K562 (cell line): Measurements from ENCODE around the gene PTPRR. TPM values are rescaled to one million over a fixed set of nuclear protein-coding genes. Genes with fewer than 3 reads are reported as not detected.

Source experiments
- ATAC-seq: fragments of 200-7000 bp; cut with Tn5 transposase; 3 replicates; pipeline ENCODE4 v1.9.1; 2020; ENCODE audit warnings: moderate library complexity
- BruUV-seq: library from RNA; stranded (reverse); fragments of 400-500 nt; replicated peaks from 2 replicates; lab custom pipeline; 2021; lab: Mats Ljungman, UMichigan
- CTCF ChIA-PET: fragments of 300-600 bp; formaldehyde crosslinking; extraction: SDS; loops from one replicate; lab custom pipeline; 2021; ENCODE audit warnings: low intra/inter-chr PET ratio; lab: Yijun Ruan, JAX
- POLR2A ChIA-PET: fragments of 300-600, 350-650 bp; sonication (Branson Sonifier 250); formaldehyde crosslinking; extraction: SDS; loops from one replicate; lab custom pipeline; 2021; ENCODE audit warnings: antibody characterized with exemption, inconsistent platforms; lab: Yijun Ruan, JAX
- DNase-seq, 4 experiments: peaks; one replicate each; pipeline versions ENCODE4 v3.0.0 to v3.0.0-alpha.2; 2011 to 2018; ENCODE audit warnings: low spot score in 3 of 4, mixed read lengths in 3 of 4; ENCODE audit errors: extremely low read depth in 1 of 4
- FAIRE-seq: peaks from 2 replicates; lab custom pipeline; 2011; peaks lifted over from hg19 to GRCh38; lab: Jason Lieb, UNC
- H2AFZ ChIP-seq: 2 replicates; pipeline ENCODE4 v1.6.0; 2011; ENCODE audit warnings: low read depth, low read length, control low read depth, inconsistent platforms
- H3K27ac ChIP-seq: fragments of 200-600 bp; 3 replicates; pipeline ENCODE4 v1.8.0; 2011; ENCODE audit warnings: low read depth, mild to moderate bottlenecking, control low read depth, inconsistent platforms, low read length, moderate library complexity, mixed read lengths; ENCODE audit errors: extremely low read depth
- H3K27me3 ChIP-seq, 2 experiments: fragments of 300-600 bp in 1 of 2; 2 replicates in 1 of 2; 3 replicates in 1 of 2; pipeline versions ENCODE4 v1.6.0 to v1.8.0; 2011; ENCODE audit warnings: inconsistent platforms in 2 of 2, low read length in 2 of 2, mild to moderate bottlenecking in 1 of 2, mixed read lengths in 1 of 2, moderate library complexity in 1 of 2; ENCODE audit not compliant: control insufficient read depth in 2 of 2, insufficient read depth in 2 of 2
- H3K36me3 ChIP-seq: fragments of 300-600 bp; 3 replicates; pipeline ENCODE4 v1.8.0; 2011; ENCODE audit warnings: mild to moderate bottlenecking, low read length, inconsistent platforms; ENCODE audit not compliant: control insufficient read depth, insufficient read depth
- H3K4me1 ChIP-seq, 2 experiments: fragments of 200-600 bp in 1 of 2; replicated peaks in 1 of 2; 2 replicates in 1 of 2; 3 replicates in 1 of 2; pipeline versions ENCODE4 v1.5.1 to v1.8.0; 2011; ENCODE audit warnings: inconsistent platforms in 2 of 2, low read length in 2 of 2, mild to moderate bottlenecking in 1 of 2, mixed read lengths in 1 of 2, moderate library complexity in 1 of 2; ENCODE audit not compliant: control insufficient read depth in 2 of 2, insufficient read depth in 2 of 2
- H3K4me2 ChIP-seq: 2 replicates; pipeline ENCODE4 v1.6.1; 2011; ENCODE audit warnings: low read length, control low read depth, inconsistent platforms, mixed read lengths; ENCODE audit not compliant: insufficient read depth
- H3K4me3 ChIP-seq: fragments of 200-600 bp; sonication (generic), shearing (Covaris generic); 2 replicates; pipeline ENCODE4 v1.5.1; 2016; ENCODE audit warnings: control low read depth, inconsistent platforms
- H3K79me2 ChIP-seq: fragments of 200-600 bp; 3 replicates; pipeline ENCODE4 v1.8.0; 2011; ENCODE audit warnings: low read length, inconsistent platforms; ENCODE audit not compliant: control insufficient read depth, insufficient read depth
- H3K9ac ChIP-seq, 2 experiments: 2 replicates each; pipeline versions ENCODE4 v1.6.0 to v1.6.1; 2011; ENCODE audit warnings: low read depth in 2 of 2, low read length in 2 of 2, control low read depth in 1 of 2, inconsistent platforms in 1 of 2, mild to moderate bottlenecking in 1 of 2, mixed read lengths in 1 of 2; ENCODE audit not compliant: insufficient read depth in 1 of 2
- H3K9me1 ChIP-seq: one replicate; pipeline ENCODE4 v1.6.0; 2011; ENCODE audit warnings: inconsistent platforms, mild to moderate bottlenecking, low read length, moderate library complexity; ENCODE audit not compliant: control insufficient read depth, insufficient read depth
- H3K9me3 ChIP-seq: replicated peaks from 2 replicates; pipeline ENCODE4 v1.5.1; 2011; ENCODE audit warnings: low read depth, low read length, inconsistent platforms; ENCODE audit not compliant: control insufficient read depth, insufficient read depth
- H4K20me1 ChIP-seq: replicated peaks from 2 replicates; pipeline ENCODE4 v1.6.1; 2011; ENCODE audit warnings: low read length, inconsistent platforms, mixed read lengths; ENCODE audit not compliant: control insufficient read depth, insufficient read depth
- ATF2 ChIP-seq: sonication (generic); formaldehyde crosslinking; IDR thresholded peaks from 2 replicates; pipeline ENCODE4 v1.8.1; 2022; ENCODE audit warnings: missing genetic modification reagents
- ELF1 ChIP-seq: fragments of 200-800 bp; sonication (Bioruptor generic); IDR thresholded peaks from 2 replicates; pipeline ENCODE4 v1.6.1; 2016; ENCODE audit warnings: missing genetic modification characterization, missing compliant biosample characterization
- GABPB2 ChIP-seq: fragments of 250-450 bp; sonication (Bioruptor Pico); conservative IDR thresholded peaks from 2 replicates; pipeline ENCODE4 v1.5.1; 2021; ENCODE audit warnings: mild to moderate bottlenecking
- GTF3C2 ChIP-seq: IDR thresholded peaks from 3 replicates; pipeline ENCODE4 v1.6.1; 2011; ENCODE audit warnings: borderline replicate concordance, mild to moderate bottlenecking, moderate library complexity; ENCODE audit not compliant: insufficient read length; ENCODE audit errors: extremely low read depth
- KLF1 ChIP-seq: fragments of 450-650 bp; IDR thresholded peaks from 2 replicates; pipeline ENCODE4 v1.6.1; 2016; ENCODE audit warnings: missing genetic modification characterization, missing compliant biosample characterization
- RBM34 ChIP-seq: fragments of 200-400 bp; formaldehyde crosslinking; IDR thresholded peaks from 2 replicates; pipeline ENCODE4 v1.6.1; 2018; ENCODE audit warnings: low read length, borderline replicate concordance; ENCODE audit not compliant: insufficient read depth
- TEAD4 ChIP-seq, 2 experiments: sonication (generic) in 1 of 2; formaldehyde crosslinking in 1 of 2; IDR thresholded peaks; 2 replicates each; pipeline versions ENCODE4 v1.6.1 to v1.8.0; 2012 to 2022; ENCODE audit warnings: borderline replicate concordance in 1 of 2, inconsistent platforms in 1 of 2, low read length in 1 of 2, mild to moderate bottlenecking in 1 of 2, missing genetic modification reagents in 1 of 2
- ZNF436 ChIP-seq: fragments of 250-450, 450-650 bp; sonication (Bioruptor Pico); formaldehyde crosslinking; IDR thresholded peaks from 2 replicates; pipeline ENCODE4 v1.7.0; 2020; ENCODE audit warnings: mild to moderate bottlenecking
- ZSCAN29 ChIP-seq: fragments of 450-650 bp; IDR thresholded peaks from 2 replicates; pipeline ENCODE4 v1.6.1; 2017
- WGBS: fragments of 100-300 bp; shearing (Covaris generic); methylation state at CpG from one replicate; pipeline ENCODE4 v1.1.6; 2016; ENCODE audit warnings: low coverage, mixed read lengths; ENCODE audit not compliant: insufficient coverage; ENCODE audit errors: missing lambda C conversion rate; 5-methylcytosine and 5-hydroxymethylcytosine counted together
- in situ Hi-C: fragments of 300-500 bp; cut with MboI; formaldehyde crosslinking; loops from 4 replicates; pipeline ENCODE4 v1.15.0; 2018; ENCODE audit warnings: inconsistent platforms, mixed read lengths
- intact Hi-C: fragments of 100-400 bp; cut with micrococcal nuclease; formaldehyde crosslinking; loops from 2 replicates; pipeline ENCODE4 v1.14.2; 2022
- polyA plus RNA-seq, 8 experiments: library from polyadenylated mRNA; depleted of rRNA in 4 of 8; stranded (reverse) in 5 of 8; unstranded in 3 of 8; fragments of >200 nt; fragmentation: Nextera tagmentation in 2 of 8; fragmentation: Illumina TruSeq in 1 of 8; extraction: Ambion mirVana in 2 of 8; extraction: Trizol in 1 of 8; gene quantifications; 2 replicates each; pipeline versions ENCODE4 v1.2.1 to v1.2.3, GENCODE V29; 2011 to 2014; ENCODE audit warnings: inconsistent platforms in 1 of 8, missing spikeins in 1 of 8
- total RNA-seq, 7 experiments: library from RNA; depleted of rRNA in 6 of 7; stranded (reverse); fragments of >200 nt in 6 of 7; fragmentation: Illumina TruSeq in 2 of 7; extraction: Trizol in 2 of 7; gene quantifications; 2 replicates each; pipeline versions ENCODE4 v1.2.1 to v1.2.3, GENCODE V29; 2011 to 2021; ENCODE audit warnings: low replicate concordance in 1 of 7
- TF ChIP-seq, protein P1 (sequence below): fragments of 450-650 bp; conservative IDR thresholded peaks from 2 replicates; pipeline ENCODE4 v1.6.1; 2016; ENCODE audit warnings: missing genetic modification characterization, low read depth, mild to moderate bottlenecking, missing compliant biosample characterization, moderate library complexity
- TF ChIP-seq, protein P2 (sequence below): fragments of 250-450 bp; sonication (Bioruptor Pico); IDR thresholded peaks from 2 replicates; pipeline ENCODE4 v1.5.0; 2022; ENCODE audit warnings: mild to moderate bottlenecking
- TF ChIP-seq, protein P3 (sequence below), 2 experiments: fragments of 250-450 bp in 1 of 2; fragments of 450-650 bp in 1 of 2; sonication (Bioruptor Pico) in 1 of 2; IDR thresholded peaks; 2 replicates each; pipeline versions ENCODE4 v1.6.1 to v1.8.0; 2016 to 2021; ENCODE audit warnings: mild to moderate bottlenecking in 2 of 2, moderate library complexity in 2 of 2, missing compliant biosample characterization in 1 of 2, missing genetic modification characterization in 1 of 2

PTPRR gene
- total and polyA plus RNA-seq, 9 of the 15 experiments (the other 6 are each of a cell fraction or from before 2014, with no cell fraction given): 6.6 to 41.7 (median 12.3) TPM

- TF ChIP-seq KLF1: no peak
- no peak for TF ChIP-seq TEAD4 (IDR thresholded peaks at IDR 0.05; ENCODE audit: low read length)
- TF ChIP-seq TEAD4 (CRISPR knock-in tag; IDR thresholded peaks at IDR 0.05; ENCODE audit: borderline replicate concordance): no peak
- TF ChIP-seq GABPB2: no peak
- TF ChIP-seq GTF3C2: no peak
- no peak for TF ChIP-seq ZSCAN29
- TF ChIP-seq, protein P1, sequence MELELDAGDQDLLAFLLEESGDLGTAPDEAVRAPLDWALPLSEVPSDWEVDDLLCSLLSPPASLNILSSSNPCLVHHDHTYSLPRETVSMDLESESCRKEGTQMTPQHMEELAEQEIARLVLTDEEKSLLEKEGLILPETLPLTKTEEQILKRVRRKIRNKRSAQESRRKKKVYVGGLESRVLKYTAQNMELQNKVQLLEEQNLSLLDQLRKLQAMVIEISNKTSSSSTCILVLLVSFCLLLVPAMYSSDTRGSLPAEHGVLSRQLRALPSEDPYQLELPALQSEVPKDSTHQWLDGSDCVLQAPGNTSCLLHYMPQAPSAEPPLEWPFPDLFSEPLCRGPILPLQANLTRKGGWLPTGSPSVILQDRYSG (tag): no peak
- no peak for TF ChIP-seq ELF1 (tag)
Measured at GRCh38 chr12:70763666-70764065, 156.9 kb downstream of the PTPRR start (continued).

DNA sequence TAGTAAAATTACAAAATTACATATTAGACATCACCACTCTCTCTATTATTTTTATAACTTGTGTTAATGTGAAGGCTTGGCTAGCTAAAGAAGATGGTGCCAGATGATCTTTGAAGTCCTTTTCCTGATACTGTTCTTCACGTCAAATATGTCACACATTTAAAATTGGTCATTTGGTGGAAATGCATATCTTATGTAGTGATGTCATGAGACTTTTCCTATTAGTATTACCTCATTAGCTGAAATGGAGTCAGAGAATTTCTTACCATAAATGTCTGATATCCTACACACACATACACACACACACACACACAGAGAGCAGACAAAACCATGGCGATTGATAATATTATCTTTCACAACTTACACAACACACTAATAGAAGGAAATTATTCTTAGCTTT is 158.5 kb downstream of the PTPRR start:
- H4K20me1 ChIP-seq: no peaks in the 10 kb centered on the region
- ATAC-seq (no peak), DNase-seq (no peak), FAIRE-seq (no peak)
- no peaks in the 10 kb centered on the region for H3K79me2 ChIP-seq
- no peak overlapping the region for H3K4me3 ChIP-seq
- intact Hi-C loops (no loop called here), in situ Hi-C loops (no loop called here)
- H3K9ac ChIP-seq: no peak overlapping the region
- POLR2A ChIA-PET: no interaction called here
- no peaks in the 10 kb centered on the region for H3K36me3 ChIP-seq
- H3K4me2 ChIP-seq: no peak overlapping the region
- CTCF ChIA-PET: no interaction called here
- no TSS peak for BruUV-seq
- no peak overlapping the region for H3K27ac ChIP-seq
- no peaks in the 10 kb centered on the region for H3K27me3 ChIP-seq
- WGBS: 52% methylated on average over 2 of the region's 2 CpGs
- no peaks in the 10 kb centered on the region for H3K9me3 ChIP-seq
- H3K4me1 ChIP-seq: peaks cover 0 to 7% of the 10 kb centered on the region in 2 experiments; a peak in 3 of 5 replicates
- H2AFZ ChIP-seq: no peak overlapping the region
- H3K9me1 ChIP-seq: no peaks in the 10 kb centered on the region
- TF ChIP-seq, protein P2, sequence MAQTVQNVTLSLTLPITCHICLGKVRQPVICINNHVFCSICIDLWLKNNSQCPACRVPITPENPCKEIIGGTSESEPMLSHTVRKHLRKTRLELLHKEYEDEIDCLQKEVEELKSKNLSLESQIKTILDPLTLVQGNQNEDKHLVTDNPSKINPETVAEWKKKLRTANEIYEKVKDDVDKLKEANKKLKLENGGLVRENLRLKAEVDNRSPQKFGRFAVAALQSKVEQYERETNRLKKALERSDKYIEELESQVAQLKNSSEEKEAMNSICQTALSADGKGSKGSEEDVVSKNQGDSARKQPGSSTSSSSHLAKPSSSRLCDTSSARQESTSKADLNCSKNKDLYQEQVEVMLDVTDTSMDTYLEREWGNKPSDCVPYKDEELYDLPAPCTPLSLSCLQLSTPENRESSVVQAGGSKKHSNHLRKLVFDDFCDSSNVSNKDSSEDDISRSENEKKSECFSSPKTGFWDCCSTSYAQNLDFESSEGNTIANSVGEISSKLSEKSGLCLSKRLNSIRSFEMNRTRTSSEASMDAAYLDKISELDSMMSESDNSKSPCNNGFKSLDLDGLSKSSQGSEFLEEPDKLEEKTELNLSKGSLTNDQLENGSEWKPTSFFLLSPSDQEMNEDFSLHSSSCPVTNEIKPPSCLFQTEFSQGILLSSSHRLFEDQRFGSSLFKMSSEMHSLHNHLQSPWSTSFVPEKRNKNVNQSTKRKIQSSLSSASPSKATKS (CRISPR knock-in tag): no peak
- TF ChIP-seq, protein P3, sequence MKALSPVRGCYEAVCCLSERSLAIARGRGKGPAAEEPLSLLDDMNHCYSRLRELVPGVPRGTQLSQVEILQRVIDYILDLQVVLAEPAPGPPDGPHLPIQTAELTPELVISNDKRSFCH (CRISPR knock-in tag; IDR thresholded peaks at IDR 0.05): no peak
- TF ChIP-seq, protein P3 (tag; IDR thresholded peaks at IDR 0.05): no peak
- TF ChIP-seq ZNF436 (CRISPR knock-in tag) (no peak), ATF2 (CRISPR knock-in tag) (no peak), RBM34 (no peak)
